Eye (tissue), 1 donor: Measurements from ENCODE around the gene GNGT2.

Source experiments
- DNase-seq: peaks from one replicate; pipeline ENCODE4 v3.0.0-alpha.2; 2015

The GNGT2 gene

GRCh38 chr17:49229076-49229804 is 18.9 kb upstream of the GNGT2 start:
- DNase-seq: no peak

- DNase-seq: peak; percentile 87
Observed at GRCh38 chr17:49227436-49228261, 17.3 kb upstream of the GNGT2 start.

GRCh38 chr17:49226771-49227435 is 16.5 kb upstream of the GNGT2 start:
- DNase-seq: no peak

- DNase-seq: no peak
Observed at GRCh38 chr17:49225554-49226236, 15.3 kb upstream of the GNGT2 start.

GRCh38 chr17:49224997-49225337 is 14.6 kb upstream of the GNGT2 start:
- DNase-seq: no peak

GRCh38 chr17:49224198-49224996 is 14.0 kb upstream of the GNGT2 start:
- DNase-seq: peak; percentile 47

GRCh38 chr17:49223517-49224197 is 13.3 kb upstream of the GNGT2 start:
- peak; percentile 79 for DNase-seq

GRCh38 chr17:49223168-49223516 is 12.8 kb upstream of the GNGT2 start:
- DNase-seq: no peak

- no peak for DNase-seq
Observed at GRCh38 chr17:49219987-49220386, 9.6 kb upstream of the GNGT2 start.

GRCh38 chr17:49218941-49219913 is 8.9 kb upstream of the GNGT2 start:
- no peak for DNase-seq

- no peak for DNase-seq
Observed at GRCh38 chr17:49217651-49218413, 7.5 kb upstream of the GNGT2 start.

GRCh38 chr17:49216953-49217650 is 6.7 kb upstream of the GNGT2 start:
- DNase-seq: no peak

- DNase-seq: no peak
Observed at GRCh38 chr17:49216482-49216881, 6.1 kb upstream of the GNGT2 start.

GRCh38 chr17:49214676-49215360 is 4.4 kb upstream of the GNGT2 start:
- DNase-seq: no peak

- DNase-seq: no peak
Observed at GRCh38 chr17:49213847-49214246, 3.5 kb upstream of the GNGT2 start.

- DNase-seq: no peak
Observed at GRCh38 chr17:49213399-49213798, 3.0 kb upstream of the GNGT2 start.

- DNase-seq: no peak
Observed at GRCh38 chr17:49209061-49209571, 1.3 kb downstream of the GNGT2 start.

- DNase-seq: no peak
Observed at GRCh38 chr17:49204516-49204915, 5.9 kb downstream of the GNGT2 start.
